Measurements from ENCODE around the gene CXCL3. TPM values are rescaled to one million over a fixed set of nuclear protein-coding genes. Genes with fewer than 3 reads are reported as not detected.

CXCL3 gene
- polyA plus RNA-seq, 1 donor (not counting 4 experiments of a cell fraction or from before 2014, with no cell fraction given), result 10.8 TPM

- Histone ChIP-seq H3K9ac (ENCODE audit: control insufficient read depth, extremely low read depth, insufficient read depth, low read length) (no peak overlapping the region), H4K20me1 (ENCODE audit: control insufficient read depth, extremely low read depth, insufficient read depth, low read length) (no peaks in the 10 kb centered on the region), H3K9me1 (ENCODE audit: control insufficient read depth, extremely low read depth, insufficient read depth, low read length) (no peaks in the 10 kb centered on the region), H3K4me3 (ENCODE audit: control insufficient read depth in 2 of 3, extremely low read depth in 1 of 3, insufficient read depth in 2 of 3, low read depth in 1 of 3, low read length in 3 of 3) (no peak overlapping the region), H3K4me1 (ENCODE audit: control insufficient read depth, extremely low read depth, insufficient read depth, low read length) (peaks cover 9% of the 10 kb centered on the region), H3K4me2 (ENCODE audit: control insufficient read depth, extremely low read depth, insufficient read depth, low read depth, low read length) (peak overlapping the region; percentile 23), H3K36me3 (ENCODE audit: control insufficient read depth in 2 of 2, extremely low read depth in 1 of 2, insufficient read depth in 2 of 2, low read length in 2 of 2) (no peaks in the 10 kb centered on the region), H2AFZ (ENCODE audit: control insufficient read depth, low read length) (no peak overlapping the region), H3K79me2 (ENCODE audit: control insufficient read depth, insufficient read depth, low read length) (no peaks in the 10 kb centered on the region), H3K9me3 (ENCODE audit: control insufficient read depth, low read depth, low read length) (no peaks in the 10 kb centered on the region), H3K27me3 (ENCODE audit: control insufficient read depth, extremely low read depth, insufficient read depth, low read length) (no peaks in the 10 kb centered on the region), H3K27ac (ENCODE audit: control insufficient read depth, insufficient read depth, low read length) (peak overlapping the region; percentile 18)
- no peak for FAIRE-seq
- TF ChIP-seq CTCF (optimal IDR thresholded peaks at IDR 0.05 in 1 of 3, IDR thresholded peaks at IDR 0.05 in 1 of 3, conservative IDR thresholded peaks at IDR 0.05 in 1 of 3; ENCODE audit: extremely low read depth in 1 of 3, insufficient read depth in 2 of 3, low read length in 3 of 3) (no peak), EZH2 (IDR thresholded peaks at IDR 0.05; ENCODE audit: low read length) (no peak)
- dilution Hi-C loops (cut with MboI; ENCODE audit: extremely low pct_ligation_motif_present, low sequenced_read_pairs), result no loop called here
- DNase-seq (ENCODE audit: low read depth, low spot score), result no peak
Observed at GRCh38 chr4:74045247-74045646, 6.8 kb upstream of the CXCL3 start.

GRCh38 chr4:74044677-74045076 is 6.2 kb upstream of the CXCL3 start:
- H4K20me1 ChIP-seq (ENCODE audit: control insufficient read depth, extremely low read depth, insufficient read depth, low read length), result no peaks in the 10 kb centered on the region

More at GRCh38 chr4:74044677-74045076, 6.2 kb upstream of the CXCL3 start:
- H2AFZ ChIP-seq (ENCODE audit: control insufficient read depth, low read length), result peak overlapping the region; percentile 78
- peak overlapping the region in 1 of 3 experiments; percentile 16 for H3K4me3 ChIP-seq (ENCODE audit: control insufficient read depth in 2 of 3, extremely low read depth in 1 of 3, insufficient read depth in 2 of 3, low read depth in 1 of 3, low read length in 3 of 3)
- H3K9me1 ChIP-seq (ENCODE audit: control insufficient read depth, extremely low read depth, insufficient read depth, low read length), result no peaks in the 10 kb centered on the region
- TF ChIP-seq CTCF (optimal IDR thresholded peaks at IDR 0.05 in 1 of 3, IDR thresholded peaks at IDR 0.05 in 1 of 3, conservative IDR thresholded peaks at IDR 0.05 in 1 of 3; ENCODE audit: extremely low read depth in 1 of 3, insufficient read depth in 2 of 3, low read length in 3 of 3) (no peak), EZH2 (IDR thresholded peaks at IDR 0.05; ENCODE audit: low read length) (no peak)
- peak overlapping the region; percentile 23 for H3K4me2 ChIP-seq (ENCODE audit: control insufficient read depth, extremely low read depth, insufficient read depth, low read depth, low read length)
- DNase-seq (ENCODE audit: low read depth, low spot score), result no peak
- dilution Hi-C loops (cut with MboI; ENCODE audit: extremely low pct_ligation_motif_present, low sequenced_read_pairs), result no loop called here
- no peak overlapping the region for H3K9ac ChIP-seq (ENCODE audit: control insufficient read depth, extremely low read depth, insufficient read depth, low read length)
- no peaks in the 10 kb centered on the region for H3K9me3 ChIP-seq (ENCODE audit: control insufficient read depth, low read depth, low read length)
- FAIRE-seq, result peak; percentile 82
- no peaks in the 10 kb centered on the region for H3K79me2 ChIP-seq (ENCODE audit: control insufficient read depth, insufficient read depth, low read length)
- H3K27ac ChIP-seq (ENCODE audit: control insufficient read depth, insufficient read depth, low read length), result peak overlapping the region; percentile 18
- no peaks in the 10 kb centered on the region for H3K36me3 ChIP-seq (ENCODE audit: control insufficient read depth in 2 of 2, extremely low read depth in 1 of 2, insufficient read depth in 2 of 2, low read length in 2 of 2)
- peaks cover 9% of the 10 kb centered on the region for H3K4me1 ChIP-seq (ENCODE audit: control insufficient read depth, extremely low read depth, insufficient read depth, low read length)
- H3K27me3 ChIP-seq (ENCODE audit: control insufficient read depth, extremely low read depth, insufficient read depth, low read length), result no peaks in the 10 kb centered on the region

Measured in keratinocyte (primary cell).